ENCODE data around the gene P2RY14. TPM values are rescaled to one million over a fixed set of nuclear protein-coding genes. Genes with fewer than 3 reads are reported as not detected.

The P2RY14 gene
- total and polyA plus RNA-seq, 10 of the 15 experiments (the other 5 are each of a cell fraction or from before 2014, with no cell fraction given) = 0.06 to 0.37 (median 0.28) TPM; not detected in 7

- Histone ChIP-seq H3K36me3 (ENCODE audit: control insufficient read depth in 2 of 2, insufficient read depth in 2 of 2, low read length in 1 of 2) (no peaks in the 10 kb centered on the region), H3K4me1 (ENCODE audit: control insufficient read depth, insufficient read depth, low read length) (no peaks in the 10 kb centered on the region; the same call in 1 of the 2 replicates), H3K9ac (ENCODE audit: control insufficient read depth, insufficient read depth, low read length) (no peak overlapping the region), H2AFZ (ENCODE audit: control insufficient read depth, low read depth, low read length) (no peak overlapping the region), H3K4me3 (no peak overlapping the region), H3K27ac (ENCODE audit: control insufficient read depth, insufficient read depth) (no peak overlapping the region), H3K4me2 (ENCODE audit: control insufficient read depth, insufficient read depth) (no peak overlapping the region), H3K9me3 (replicated peaks; ENCODE audit: control insufficient read depth, insufficient read depth, low read length) (no peaks in the 10 kb centered on the region), H3K79me2 (ENCODE audit: control insufficient read depth, insufficient read depth, low read length) (no peaks in the 10 kb centered on the region), H4K20me1 (ENCODE audit: control insufficient read depth, insufficient read depth) (no peaks in the 10 kb centered on the region), H3K27me3 (replicated peaks in 1 of 2; ENCODE audit: control insufficient read depth in 2 of 2, insufficient read depth in 2 of 2, low read length in 1 of 2) (no peaks in the 10 kb centered on the region; a peak in 1 of 4 replicates)
- DNase-seq (ENCODE audit: low read depth, low spot score) = no peak
- SMC1A ChIA-PET (ENCODE audit: uncharacterized antibody, unreplicated experiment) = interaction anchor here (1.4 kb wide), 1 partner anchor 9 kb away, joined by 3 read pairs; no protein-coding TSS in a partner anchor
- 76% methylated on average over 5 of the region's 5 CpGs for WGBS (ENCODE audit: insufficient coverage, insufficient replicate concordance, low lambda C conversion rate, missing lambda C conversion rate)
- in situ Hi-C loops (cut with MboI) = no loop called here
- POLR2A ChIA-PET = interaction anchor here (0.7 kb wide), 1 partner anchor 9 kb away, joined by 3 read pairs; no protein-coding TSS in a partner anchor
- ATAC-seq = no peak
- intact Hi-C loops (cut with micrococcal nuclease; ENCODE audit: unreplicated experiment) = no loop called here
- RAD21 ChIA-PET (ENCODE audit: unreplicated experiment) = no interaction called here
- TF ChIP-seq FOS (IDR thresholded peaks at IDR 0.05; ENCODE audit: borderline replicate concordance, extremely low read depth, insufficient read length) (no peak), KAT2A (conservative IDR thresholded peaks at IDR 0.05; ENCODE audit: control insufficient read depth, low read depth, low read length) (no peak), SREBF2 (IDR thresholded peaks at IDR 0.05; ENCODE audit: low read length) (no peak), ZNF592 (IDR thresholded peaks at IDR 0.05) (no peak), IRF5 (IDR thresholded peaks at IDR 0.05; ENCODE audit: borderline replicate concordance) (no peak), CREB1 (IDR thresholded peaks at IDR 0.05; ENCODE audit: low read depth) (no peak)
- FAIRE-seq = no peak
- CTCF ChIA-PET = interaction anchor here (1.1 to 2.9 kb wide), 3 partner anchors 9 to 49 kb away, joined by 3 to 10 read pairs (median 6); no protein-coding TSS in a partner anchor
- BruUV-seq (replicated peaks) = no TSS peak
Measured at GRCh38 chr3:151198849-151199248, 79.5 kb downstream of the P2RY14 start.

Measured in GM12878 (cell line).